Kidney (tissue), 14 donors: ENCODE data around the gene GRM7. TPM values are rescaled to one million over a fixed set of nuclear protein-coding genes. Genes with fewer than 3 reads are reported as not detected.

ENCODE experiments used
- DNase-seq, 5 donors: peaks; one replicate each; pipeline ENCODE4 v3.0.0-alpha.2; 2013 to 2020
- FAIRE-seq: peaks from 2 replicates; lab custom pipeline; 2012; peaks lifted over from hg19 to GRCh38; lab: Jason Lieb, UNC
- H3K27ac ChIP-seq, 2 donors: one replicate each; pipeline ENCODE4 v1.7.0; 2013; ENCODE audit warnings: low read depth in 2 of 2, low read length in 2 of 2, inconsistent platforms in 1 of 2
- H3K27me3 ChIP-seq: one replicate; pipeline ENCODE4 v1.7.1; 2013; ENCODE audit warnings: low read length, inconsistent platforms; ENCODE audit not compliant: control insufficient read depth, insufficient read depth
- H3K36me3 ChIP-seq, 3 donors: one replicate each; pipeline versions ENCODE4 v1.7.0 to v1.7.1; 2013; ENCODE audit warnings: low read length in 3 of 3, control low read depth in 1 of 3, inconsistent platforms in 1 of 3; ENCODE audit not compliant: insufficient read depth in 3 of 3, control insufficient read depth in 2 of 3
- H3K4me1 ChIP-seq, 3 donors: one replicate each; pipeline versions ENCODE4 v1.7.0 to v1.7.1; 2013; ENCODE audit warnings: low read length in 3 of 3, inconsistent platforms in 1 of 3, low read depth in 1 of 3; ENCODE audit not compliant: control insufficient read depth in 2 of 3, insufficient read depth in 2 of 3
- H3K4me3 ChIP-seq, 3 donors: one replicate each; pipeline versions ENCODE4 v1.7.0 to v1.8.1; 2013; ENCODE audit warnings: low read length in 3 of 3, control low read depth in 1 of 3, inconsistent platforms in 1 of 3
- H3K9ac ChIP-seq, 3 donors: one replicate each; pipeline versions ENCODE4 v1.7.0 to v1.7.1; 2013; ENCODE audit warnings: low read length in 3 of 3, control low read depth in 1 of 3, inconsistent platforms in 1 of 3
- H3K9me3 ChIP-seq, 3 donors: one replicate each; pipeline versions ENCODE4 v1.7.0 to v1.7.1; 2013; ENCODE audit warnings: low read length in 3 of 3, control low read depth in 1 of 3, inconsistent platforms in 1 of 3; ENCODE audit not compliant: control insufficient read depth in 2 of 3, insufficient read depth in 1 of 3
- intact Hi-C: fragments of 100-400 bp; cut with DNase I; formaldehyde crosslinking; loops from one replicate; pipeline ENCODE4 v1.11.1; 2022
- polyA plus RNA-seq: library from polyadenylated mRNA; stranded (reverse); fragments of 350-450 nt; fragmentation: Illumina TruSeq; extraction: RNeasy Lipid Tissue Mini Kit (QIAGEN cat#74804); gene quantifications from one replicate; pipeline ENCODE4 v1.2.3, GENCODE V29; 2014; ENCODE audit warnings: low read depth, low replicate concordance; ENCODE audit not compliant: insufficient read depth
- total RNA-seq: library from RNA; stranded (reverse); fragmentation: NEBNext Ultra II Directional; extraction: Animal tissue kit (Norgen Biotek cat#: 25700); gene quantifications from one replicate; pipeline ENCODE4 v1.2.1, GENCODE V29; 2021
- TF ChIP-seq, protein P1 (sequence below): IDR thresholded peaks from 3 replicates; pipeline ENCODE4 v1.5.1; 2012; ENCODE audit warnings: mild to moderate bottlenecking, moderate library complexity, borderline replicate concordance; ENCODE audit not compliant: insufficient read depth; ENCODE audit errors: extremely low read depth
- donor health status: control.
- donor health status: control.
- donor health status: control.
- donor health status: control.
- donor health status: control.
- donor health status: DM: yes; HTN: yes; CAD: no.
- donor health status: Normal renal cell carcinoma (clear cell type).

The GRM7 gene
- total and polyA plus RNA-seq, 2 donors from 2014 or later = 0.16 TPM; not detected in 1

DNA sequence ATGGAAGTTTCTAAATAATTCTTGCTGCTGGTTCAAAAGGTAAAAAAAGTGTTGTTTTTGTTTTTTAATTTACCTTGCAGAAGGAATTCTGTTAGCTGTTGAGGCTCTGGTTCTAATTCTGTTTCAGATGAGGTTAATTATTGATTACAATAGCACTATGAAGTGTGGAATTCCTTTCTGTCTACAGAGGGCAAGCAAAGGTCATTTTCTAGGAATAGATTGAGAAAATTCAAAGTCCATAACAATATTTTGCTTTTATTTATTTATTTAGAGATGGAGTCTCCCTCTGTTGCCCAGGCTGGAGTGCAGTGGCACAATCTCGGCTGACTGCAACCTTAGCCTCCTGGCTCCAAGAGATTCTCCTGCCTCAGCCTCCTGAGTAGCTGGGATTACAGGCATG lies 789.6 kb downstream of the GRM7 start:
- Histone ChIP-seq H3K4me3 (no peak overlapping the region), H3K36me3 (no peaks in the 10 kb centered on the region), H3K4me1 (peaks cover 0 to 16% (median 3%) of the 10 kb centered on the region in 3 donors), H3K27me3 (no peaks in the 10 kb centered on the region), H3K9me3 (no peaks in the 10 kb centered on the region), H3K9ac (no peak overlapping the region), H3K27ac (peak overlapping the region in 1 of 2 donors; percentile 49)
- TF ChIP-seq, protein P1, sequence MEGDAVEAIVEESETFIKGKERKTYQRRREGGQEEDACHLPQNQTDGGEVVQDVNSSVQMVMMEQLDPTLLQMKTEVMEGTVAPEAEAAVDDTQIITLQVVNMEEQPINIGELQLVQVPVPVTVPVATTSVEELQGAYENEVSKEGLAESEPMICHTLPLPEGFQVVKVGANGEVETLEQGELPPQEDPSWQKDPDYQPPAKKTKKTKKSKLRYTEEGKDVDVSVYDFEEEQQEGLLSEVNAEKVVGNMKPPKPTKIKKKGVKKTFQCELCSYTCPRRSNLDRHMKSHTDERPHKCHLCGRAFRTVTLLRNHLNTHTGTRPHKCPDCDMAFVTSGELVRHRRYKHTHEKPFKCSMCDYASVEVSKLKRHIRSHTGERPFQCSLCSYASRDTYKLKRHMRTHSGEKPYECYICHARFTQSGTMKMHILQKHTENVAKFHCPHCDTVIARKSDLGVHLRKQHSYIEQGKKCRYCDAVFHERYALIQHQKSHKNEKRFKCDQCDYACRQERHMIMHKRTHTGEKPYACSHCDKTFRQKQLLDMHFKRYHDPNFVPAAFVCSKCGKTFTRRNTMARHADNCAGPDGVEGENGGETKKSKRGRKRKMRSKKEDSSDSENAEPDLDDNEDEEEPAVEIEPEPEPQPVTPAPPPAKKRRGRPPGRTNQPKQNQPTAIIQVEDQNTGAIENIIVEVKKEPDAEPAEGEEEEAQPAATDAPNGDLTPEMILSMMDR = no peak
- FAIRE-seq (peak; percentile 21), DNase-seq (peak in 1 of 5 donors; percentile 13)
- intact Hi-C loops = no loop called here

DNA sequence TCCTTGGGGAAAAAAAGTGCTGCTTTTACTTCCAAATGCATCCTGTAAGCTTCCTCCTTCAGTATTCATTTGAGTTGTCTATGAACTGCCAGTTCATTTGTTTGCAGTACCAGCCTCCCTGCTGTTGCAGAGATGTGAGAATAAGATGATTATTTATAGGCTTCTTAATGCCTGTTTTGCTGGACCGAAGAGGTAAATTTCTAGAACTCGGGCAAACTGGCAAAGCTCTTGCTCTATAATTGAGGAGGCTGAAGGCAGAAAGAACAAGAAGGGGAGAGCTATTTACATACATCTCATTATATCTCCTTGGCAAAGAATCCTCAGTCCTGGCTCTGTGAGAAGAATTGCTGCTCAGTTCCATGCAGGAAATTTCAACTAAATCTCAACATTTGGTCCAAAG lies 790.4 kb downstream of the GRM7 start:
- H3K9me3 ChIP-seq = no peaks in the 10 kb centered on the region
- FAIRE-seq (no peak), DNase-seq (no peak)
- H3K27me3 ChIP-seq = no peaks in the 10 kb centered on the region
- H3K36me3 ChIP-seq = no peaks in the 10 kb centered on the region
- H3K27ac ChIP-seq = no peak overlapping the region
- intact Hi-C loops = no loop called here
- no peak overlapping the region for H3K9ac ChIP-seq
- peaks cover 0 to 16% (median 3%) of the 10 kb centered on the region in 3 donors for H3K4me1 ChIP-seq
- TF ChIP-seq, protein P1 = no peak
- no peak overlapping the region for H3K4me3 ChIP-seq

DNA sequence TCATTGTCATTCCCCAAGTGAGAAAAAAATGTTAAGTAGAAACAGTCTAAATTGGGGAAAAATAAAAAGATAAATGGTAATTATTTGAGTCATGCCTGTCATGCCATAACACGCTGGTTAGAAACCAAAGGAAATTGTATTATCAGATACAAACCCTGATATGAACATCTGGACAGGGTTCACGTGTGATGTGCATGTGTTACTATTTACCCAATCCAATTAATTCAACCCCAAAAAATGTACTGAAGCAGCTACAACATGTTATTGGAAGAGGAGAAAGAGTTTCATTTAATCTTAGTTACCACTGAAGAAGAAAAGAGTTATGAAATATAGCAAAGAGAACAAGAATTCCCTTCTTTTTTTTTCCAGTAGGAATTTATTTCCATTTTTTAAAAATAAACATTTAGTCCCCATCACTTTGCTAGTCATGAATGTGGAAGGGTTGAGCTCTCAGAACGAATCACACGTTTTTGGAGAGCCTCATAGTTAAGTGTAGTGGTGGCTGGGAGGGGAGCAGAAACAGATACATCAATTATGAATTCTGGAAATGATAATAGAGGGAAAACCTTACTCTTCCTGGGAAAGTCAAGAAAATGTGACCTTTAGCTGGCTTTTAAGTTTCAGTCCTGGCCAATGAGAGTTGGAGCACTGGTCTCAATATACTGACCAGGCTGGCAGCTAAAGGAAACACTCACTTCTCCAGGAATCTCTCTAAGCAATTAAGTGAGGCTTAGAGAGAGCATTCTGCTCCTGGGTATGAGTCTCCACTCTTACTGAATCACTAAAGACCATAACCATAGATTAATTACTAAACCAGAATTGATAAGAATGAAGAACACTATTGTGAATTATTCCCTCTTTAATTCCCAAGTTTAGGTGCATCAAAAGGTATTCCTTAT lies 796.5 kb downstream of the GRM7 start:
- FAIRE-seq = no peak
- intact Hi-C loops = no loop called here
- no peak overlapping the region for H3K4me3 ChIP-seq

More for the DNA sequence above, 796.5 kb downstream of the GRM7 start:
- Histone ChIP-seq H3K27me3 (no peaks in the 10 kb centered on the region), H3K9me3 (no peaks in the 10 kb centered on the region), H3K9ac (no peak overlapping the region), H3K27ac (no peak overlapping the region), H3K36me3 (no peaks in the 10 kb centered on the region), H3K4me1 (no peaks in the 10 kb centered on the region)
- TF ChIP-seq, protein P1 = no peak
- no peak for DNase-seq
